Liver (tissue), 9 donors: Measurements from ENCODE around the gene MCU. TPM values are rescaled to one million over a fixed set of nuclear protein-coding genes. Genes with fewer than 3 reads are reported as not detected.

Source experiments
- DNase-seq: peaks from one replicate; pipeline ENCODE4 v3.0.0-alpha.2; 2017; ENCODE audit warnings: low spot score
- H3K27ac ChIP-seq, 2 donors: one replicate each; pipeline ENCODE4 v1.7.0; 2013; ENCODE audit warnings: inconsistent platforms in 2 of 2, low read length in 2 of 2, control low read depth in 1 of 2, low read depth in 1 of 2, mild to moderate bottlenecking in 1 of 2
- H3K27me3 ChIP-seq, 4 donors: one replicate each; pipeline versions ENCODE4 v1.6.1 to v1.7.0; 2013; ENCODE audit warnings: low read length in 3 of 4, inconsistent platforms in 1 of 4, mild to moderate bottlenecking in 1 of 4, moderate library complexity in 1 of 4; ENCODE audit not compliant: control insufficient read depth in 4 of 4, insufficient read depth in 4 of 4
- H3K36me3 ChIP-seq, 4 donors: one replicate each; pipeline versions ENCODE4 v1.6.1 to v1.7.0; 2013; ENCODE audit warnings: low read length in 3 of 4, mild to moderate bottlenecking in 3 of 4, low read depth in 1 of 4, moderate library complexity in 1 of 4; ENCODE audit not compliant: control insufficient read depth in 4 of 4, insufficient read depth in 3 of 4
- H3K4me1 ChIP-seq, 4 donors: one replicate each; pipeline versions ENCODE4 v1.6.1 to v1.7.0; 2013; ENCODE audit warnings: low read length in 3 of 4, mild to moderate bottlenecking in 3 of 4, moderate library complexity in 1 of 4; ENCODE audit not compliant: control insufficient read depth in 4 of 4, insufficient read depth in 4 of 4
- H3K4me3 ChIP-seq, 3 donors: one replicate each; pipeline versions ENCODE4 v1.6.1 to v1.7.0; 2013; ENCODE audit warnings: low read length in 3 of 3, control low read depth in 1 of 3, low read depth in 1 of 3, mild to moderate bottlenecking in 1 of 3
- H3K9ac ChIP-seq, 2 donors: one replicate each; pipeline ENCODE4 v1.7.0; 2013; ENCODE audit warnings: low read length in 2 of 2, mild to moderate bottlenecking in 2 of 2, moderate library complexity in 2 of 2, control low read depth in 1 of 2, low read depth in 1 of 2
- H3K9me3 ChIP-seq, 4 donors: one replicate each; pipeline versions ENCODE4 v1.6.1 to v1.7.0; 2013; ENCODE audit warnings: low read length in 3 of 4; ENCODE audit not compliant: control insufficient read depth in 4 of 4
- EGR1 ChIP-seq, 2 donors: IDR thresholded peaks; 2 replicates each; pipeline ENCODE4 v1.6.1; 2016 to 2018; ENCODE audit warnings: antibody characterized with exemption in 2 of 2, low read depth in 2 of 2
- FOXA2 ChIP-seq: IDR thresholded peaks from 2 replicates; pipeline ENCODE4 v1.6.1; 2016; ENCODE audit warnings: antibody characterized with exemption
- GABPA ChIP-seq, 2 donors: IDR thresholded peaks in 1 of 2; conservative IDR thresholded peaks in 1 of 2; 2 replicates each; pipeline ENCODE4 v1.6.1; 2016; ENCODE audit warnings: antibody characterized with exemption in 2 of 2, mild to moderate bottlenecking in 1 of 2, moderate library complexity in 1 of 2
- HNF4G ChIP-seq: IDR thresholded peaks from 2 replicates; pipeline ENCODE4 v1.6.1; 2016; ENCODE audit warnings: antibody characterized with exemption
- NR2F2 ChIP-seq: IDR thresholded peaks from 2 replicates; pipeline ENCODE4 v1.6.1; 2016; ENCODE audit warnings: antibody characterized with exemption
- RAD21 ChIP-seq, 2 donors: IDR thresholded peaks; 2 replicates each; pipeline ENCODE4 v1.6.1; 2016; ENCODE audit warnings: antibody characterized with exemption in 2 of 2, mild to moderate bottlenecking in 2 of 2
- SP1 ChIP-seq: IDR thresholded peaks from 2 replicates; pipeline ENCODE4 v1.6.1; 2018; ENCODE audit warnings: antibody characterized with exemption, mild to moderate bottlenecking
- TAF1 ChIP-seq: conservative IDR thresholded peaks from 2 replicates; pipeline ENCODE4 v1.6.1; 2016; ENCODE audit warnings: antibody characterized with exemption, mild to moderate bottlenecking
- WGBS: extraction: QIAGEN DNeasy Blood & Tissue Kit; methylation state at CpG from one replicate; pipeline ENCODE4 v1.1.7; 2013; 5-methylcytosine and 5-hydroxymethylcytosine counted together
- polyA plus RNA-seq, 2 donors: library from polyadenylated mRNA; stranded (reverse) in 1 of 2; unstranded in 1 of 2; fragments of 200-250 nt in 1 of 2; fragments of >200 nt in 1 of 2; fragmentation: Nextera tagmentation in 1 of 2; extraction: Ambion mirVana in 1 of 2; gene quantifications; one replicate each; pipeline versions ENCODE4 v1.2.1 to v1.2.3, GENCODE V29; 2013 to 2015
- total RNA-seq, 2 donors: library from RNA; depleted of rRNA; stranded (reverse); fragments of >200 nt; gene quantifications; one replicate each; pipeline ENCODE4 v1.2.3, GENCODE V29; 2014
- TF ChIP-seq, protein P1 (sequence below): IDR thresholded peaks from 2 replicates; pipeline ENCODE4 v1.6.1; 2016; ENCODE audit warnings: antibody characterized with exemption
- TF ChIP-seq, protein P2 (sequence below): IDR thresholded peaks from 2 replicates; pipeline ENCODE4 v1.6.1; 2016; ENCODE audit warnings: antibody characterized with exemption
- TF ChIP-seq, protein P3 (sequence below): fragments of 150-350 bp; IDR thresholded peaks from 2 replicates; pipeline ENCODE4 v1.5.1; 2017; ENCODE audit warnings: improper control_type of control experiment, low read depth, low read length; ENCODE audit not compliant: missing input control
- TF ChIP-seq, protein P4 (sequence below): IDR thresholded peaks from 2 replicates; pipeline ENCODE4 v1.6.1; 2016; ENCODE audit warnings: antibody characterized with exemption, mild to moderate bottlenecking
- donor health status: healthy.
- donor health status: healthy.
- donor health status: healthy.
- donor health status: healthy.
- donor health status: healthy.

MCU gene
- total and polyA plus RNA-seq, 4 donors, result 6.4 to 13.0 (median 8.8) TPM

DNA sequence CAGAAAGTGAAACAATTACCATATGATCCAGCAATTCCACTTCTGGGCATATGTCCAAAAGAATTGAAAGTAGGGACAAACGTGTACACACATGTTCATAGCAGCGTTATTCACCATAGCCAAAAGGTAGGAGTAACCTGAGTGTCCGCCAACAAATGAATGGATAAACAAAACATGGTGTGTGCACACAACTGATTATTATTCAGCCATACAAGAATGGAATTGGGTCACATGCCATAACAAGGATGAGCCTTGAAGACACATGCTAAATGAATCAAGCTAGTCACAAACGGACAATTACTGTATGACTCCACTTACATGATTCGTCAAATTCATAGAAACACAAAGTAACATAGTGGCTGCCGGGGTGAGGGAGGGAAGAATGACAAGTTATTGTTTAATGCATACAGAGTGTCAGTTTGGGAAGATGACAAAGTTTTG lies 197.5 kb downstream of the MCU start:
- Histone ChIP-seq H3K36me3 (peaks cover 0 to 2% (median 0%) of the 10 kb centered on the region in 4 donors), H3K27ac (no peak overlapping the region), H3K9me3 (no peaks in the 10 kb centered on the region), H3K27me3 (no peaks in the 10 kb centered on the region), H3K9ac (no peak overlapping the region), H3K4me3 (no peak overlapping the region), H3K4me1 (peaks cover 0 to 11% (median 7%) of the 10 kb centered on the region in 4 donors)
- DNase-seq, result no peak
- 59% methylated on average over 6 of the region's 6 CpGs for WGBS
- TF ChIP-seq SP1, result no peak
- TF ChIP-seq TAF1, result no peak
- no peak for TF ChIP-seq GABPA (IDR thresholded peaks at IDR 0.05 in 1 of 2, conservative IDR thresholded peaks at IDR 0.05 in 1 of 2)
- TF ChIP-seq RAD21 (IDR thresholded peaks at IDR 0.05), result no peak
- TF ChIP-seq, protein P1, sequence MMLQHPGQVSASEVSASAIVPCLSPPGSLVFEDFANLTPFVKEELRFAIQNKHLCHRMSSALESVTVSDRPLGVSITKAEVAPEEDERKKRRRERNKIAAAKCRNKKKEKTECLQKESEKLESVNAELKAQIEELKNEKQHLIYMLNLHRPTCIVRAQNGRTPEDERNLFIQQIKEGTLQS, result no peak
- TF ChIP-seq NR2F2, result no peak
- no peak for TF ChIP-seq FOXA2

DNA sequence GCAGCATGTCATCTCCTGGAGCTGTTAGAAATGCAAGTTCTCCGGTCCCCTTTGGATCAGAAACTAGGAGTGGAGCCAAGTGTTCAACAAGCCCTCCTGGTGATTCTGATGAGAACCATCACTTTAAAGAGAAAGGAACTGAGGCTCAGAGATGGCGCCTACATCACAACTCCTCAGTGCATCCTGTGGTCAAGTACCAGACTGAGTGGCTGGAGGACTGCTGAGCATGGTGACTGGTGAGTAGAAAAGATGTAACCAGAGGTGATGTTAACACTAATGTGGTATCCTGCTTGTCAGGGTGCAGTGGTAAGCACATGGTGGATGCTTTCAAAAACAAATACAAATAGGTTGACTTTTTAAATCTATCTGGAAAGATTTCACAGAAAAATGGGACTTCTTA lies 198.1 kb downstream of the MCU start:
- TF ChIP-seq EGR1 (IDR thresholded peaks at IDR 0.05; ENCODE audit: low read depth in 2 of 2), result no peak
- TF ChIP-seq, protein P2, sequence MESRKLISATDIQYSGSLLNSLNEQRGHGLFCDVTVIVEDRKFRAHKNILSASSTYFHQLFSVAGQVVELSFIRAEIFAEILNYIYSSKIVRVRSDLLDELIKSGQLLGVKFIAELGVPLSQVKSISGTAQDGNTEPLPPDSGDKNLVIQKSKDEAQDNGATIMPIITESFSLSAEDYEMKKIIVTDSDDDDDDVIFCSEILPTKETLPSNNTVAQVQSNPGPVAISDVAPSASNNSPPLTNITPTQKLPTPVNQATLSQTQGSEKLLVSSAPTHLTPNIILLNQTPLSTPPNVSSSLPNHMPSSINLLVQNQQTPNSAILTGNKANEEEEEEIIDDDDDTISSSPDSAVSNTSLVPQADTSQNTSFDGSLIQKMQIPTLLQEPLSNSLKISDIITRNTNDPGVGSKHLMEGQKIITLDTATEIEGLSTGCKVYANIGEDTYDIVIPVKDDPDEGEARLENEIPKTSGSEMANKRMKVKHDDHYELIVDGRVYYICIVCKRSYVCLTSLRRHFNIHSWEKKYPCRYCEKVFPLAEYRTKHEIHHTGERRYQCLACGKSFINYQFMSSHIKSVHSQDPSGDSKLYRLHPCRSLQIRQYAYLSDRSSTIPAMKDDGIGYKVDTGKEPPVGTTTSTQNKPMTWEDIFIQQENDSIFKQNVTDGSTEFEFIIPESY, result no peak
- TF ChIP-seq SP1, result no peak
- TF ChIP-seq, protein P3, sequence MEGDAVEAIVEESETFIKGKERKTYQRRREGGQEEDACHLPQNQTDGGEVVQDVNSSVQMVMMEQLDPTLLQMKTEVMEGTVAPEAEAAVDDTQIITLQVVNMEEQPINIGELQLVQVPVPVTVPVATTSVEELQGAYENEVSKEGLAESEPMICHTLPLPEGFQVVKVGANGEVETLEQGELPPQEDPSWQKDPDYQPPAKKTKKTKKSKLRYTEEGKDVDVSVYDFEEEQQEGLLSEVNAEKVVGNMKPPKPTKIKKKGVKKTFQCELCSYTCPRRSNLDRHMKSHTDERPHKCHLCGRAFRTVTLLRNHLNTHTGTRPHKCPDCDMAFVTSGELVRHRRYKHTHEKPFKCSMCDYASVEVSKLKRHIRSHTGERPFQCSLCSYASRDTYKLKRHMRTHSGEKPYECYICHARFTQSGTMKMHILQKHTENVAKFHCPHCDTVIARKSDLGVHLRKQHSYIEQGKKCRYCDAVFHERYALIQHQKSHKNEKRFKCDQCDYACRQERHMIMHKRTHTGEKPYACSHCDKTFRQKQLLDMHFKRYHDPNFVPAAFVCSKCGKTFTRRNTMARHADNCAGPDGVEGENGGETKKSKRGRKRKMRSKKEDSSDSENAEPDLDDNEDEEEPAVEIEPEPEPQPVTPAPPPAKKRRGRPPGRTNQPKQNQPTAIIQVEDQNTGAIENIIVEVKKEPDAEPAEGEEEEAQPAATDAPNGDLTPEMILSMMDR, result no peak
- TF ChIP-seq, protein P4, sequence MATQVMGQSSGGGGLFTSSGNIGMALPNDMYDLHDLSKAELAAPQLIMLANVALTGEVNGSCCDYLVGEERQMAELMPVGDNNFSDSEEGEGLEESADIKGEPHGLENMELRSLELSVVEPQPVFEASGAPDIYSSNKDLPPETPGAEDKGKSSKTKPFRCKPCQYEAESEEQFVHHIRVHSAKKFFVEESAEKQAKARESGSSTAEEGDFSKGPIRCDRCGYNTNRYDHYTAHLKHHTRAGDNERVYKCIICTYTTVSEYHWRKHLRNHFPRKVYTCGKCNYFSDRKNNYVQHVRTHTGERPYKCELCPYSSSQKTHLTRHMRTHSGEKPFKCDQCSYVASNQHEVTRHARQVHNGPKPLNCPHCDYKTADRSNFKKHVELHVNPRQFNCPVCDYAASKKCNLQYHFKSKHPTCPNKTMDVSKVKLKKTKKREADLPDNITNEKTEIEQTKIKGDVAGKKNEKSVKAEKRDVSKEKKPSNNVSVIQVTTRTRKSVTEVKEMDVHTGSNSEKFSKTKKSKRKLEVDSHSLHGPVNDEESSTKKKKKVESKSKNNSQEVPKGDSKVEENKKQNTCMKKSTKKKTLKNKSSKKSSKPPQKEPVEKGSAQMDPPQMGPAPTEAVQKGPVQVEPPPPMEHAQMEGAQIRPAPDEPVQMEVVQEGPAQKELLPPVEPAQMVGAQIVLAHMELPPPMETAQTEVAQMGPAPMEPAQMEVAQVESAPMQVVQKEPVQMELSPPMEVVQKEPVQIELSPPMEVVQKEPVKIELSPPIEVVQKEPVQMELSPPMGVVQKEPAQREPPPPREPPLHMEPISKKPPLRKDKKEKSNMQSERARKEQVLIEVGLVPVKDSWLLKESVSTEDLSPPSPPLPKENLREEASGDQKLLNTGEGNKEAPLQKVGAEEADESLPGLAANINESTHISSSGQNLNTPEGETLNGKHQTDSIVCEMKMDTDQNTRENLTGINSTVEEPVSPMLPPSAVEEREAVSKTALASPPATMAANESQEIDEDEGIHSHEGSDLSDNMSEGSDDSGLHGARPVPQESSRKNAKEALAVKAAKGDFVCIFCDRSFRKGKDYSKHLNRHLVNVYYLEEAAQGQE, result no peak
- TF ChIP-seq HNF4G, result no peak
- 93% methylated on average over 2 of the region's 2 CpGs for WGBS
- H3K9me3 ChIP-seq, result no peaks in the 10 kb centered on the region
- H3K4me3 ChIP-seq, result no peak overlapping the region
- no peak overlapping the region for H3K27ac ChIP-seq
- no peak for DNase-seq
- H3K27me3 ChIP-seq, result no peaks in the 10 kb centered on the region
- peaks cover 0 to 2% (median 0%) of the 10 kb centered on the region in 4 donors for H3K36me3 ChIP-seq
- H3K9ac ChIP-seq, result no peak overlapping the region
- H3K4me1 ChIP-seq, result peaks cover 0 to 11% (median 7%) of the 10 kb centered on the region in 4 donors
